ENCODE results near the gene ADAM17.
"Not testable (repeated sequence)": the region's sequence is repeated elsewhere in the genome, so short reads cannot be mapped to it uniquely, and the experiment has no call there.

The ADAM17 gene

DNA sequence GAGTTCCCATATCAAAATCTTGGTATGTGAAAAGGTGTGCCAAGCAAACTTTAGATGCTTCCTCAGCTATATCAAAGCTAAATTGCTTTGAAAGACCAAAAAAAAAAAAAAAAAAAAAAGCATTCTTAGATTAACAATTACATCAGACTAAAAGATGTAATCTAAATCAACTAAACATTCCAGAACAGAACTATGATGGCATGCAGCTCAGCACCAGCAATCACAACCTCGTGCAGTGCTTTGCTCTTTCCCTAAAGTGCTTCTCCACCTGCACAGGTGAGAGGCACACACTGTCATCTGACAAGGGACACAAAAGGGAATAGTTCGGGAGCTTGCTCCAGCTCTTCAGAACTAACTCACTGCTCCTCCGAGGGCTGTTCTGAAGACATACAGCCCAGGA lies 37.5 kb downstream of the ADAM17 start:
- peaks cover 27% of the 10 kb centered on the region for H3K36me3 Mint-ChIP-seq
- H3K27me3 Mint-ChIP-seq = no peaks in the 10 kb centered on the region
- no peak overlapping the region for H3K27ac Mint-ChIP-seq
- H3K9me3 Mint-ChIP-seq (ENCODE audit: low read depth) = no peaks in the 10 kb centered on the region
- no peak overlapping the region for H3K4me3 Mint-ChIP-seq
- peaks cover 2% of the 10 kb centered on the region for H3K4me1 Mint-ChIP-seq (ENCODE audit: low read depth)

DNA sequence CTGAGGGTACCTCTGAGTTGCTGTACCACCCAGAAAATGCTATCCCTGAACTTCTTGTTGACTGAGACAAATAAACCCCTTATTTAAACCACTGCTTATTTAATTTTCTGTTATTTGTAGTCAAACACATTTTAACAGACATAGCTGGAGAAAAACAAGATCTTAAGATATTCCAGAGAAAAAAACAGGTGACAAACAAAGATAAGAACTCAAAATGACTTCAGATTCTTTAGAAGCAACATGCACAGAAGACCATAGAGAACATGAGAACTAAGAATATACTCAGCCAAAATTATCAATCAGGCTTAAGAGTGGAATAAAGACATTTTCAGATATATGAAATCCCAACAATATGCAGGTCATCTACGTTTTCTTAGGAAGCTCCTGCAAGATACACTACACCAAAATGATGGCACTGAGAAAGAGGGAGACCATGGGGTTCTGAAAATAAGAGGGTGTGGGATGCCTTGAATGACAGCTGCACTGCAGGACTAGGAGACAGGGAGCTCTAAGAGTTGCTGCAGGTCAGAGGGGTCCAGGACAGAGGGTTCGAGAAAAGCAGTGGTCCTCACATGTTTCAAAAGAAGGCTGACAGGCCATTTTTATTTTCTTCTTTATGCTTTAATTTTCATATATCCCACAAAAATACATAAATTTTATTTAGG lies 38.4 kb downstream of the ADAM17 start:
- no peaks in the 10 kb centered on the region for H3K9me3 Mint-ChIP-seq (ENCODE audit: low read depth)
- peaks cover 26% of the 10 kb centered on the region for H3K36me3 Mint-ChIP-seq
- peaks cover 2% of the 10 kb centered on the region for H3K4me1 Mint-ChIP-seq (ENCODE audit: low read depth)
- no peak overlapping the region for H3K4me3 Mint-ChIP-seq
- H3K27me3 Mint-ChIP-seq = no peaks in the 10 kb centered on the region
- no peak overlapping the region for H3K27ac Mint-ChIP-seq

- H3K27ac Mint-ChIP-seq; H3K27me3 Mint-ChIP-seq; H3K9me3 Mint-ChIP-seq (ENCODE audit: low read depth); H3K4me1 Mint-ChIP-seq (ENCODE audit: low read depth); H3K4me3 Mint-ChIP-seq: not testable (repeated sequence)
- peaks cover 18% of the 10 kb centered on the region for H3K36me3 Mint-ChIP-seq
Observed at GRCh38 chr2:9513946-9514345, 41.7 kb downstream of the ADAM17 start.

GRCh38 chr2:9508931-9509330 lies 46.7 kb downstream of the ADAM17 start:
- H3K27ac Mint-ChIP-seq = no peak overlapping the region
- H3K36me3 Mint-ChIP-seq = peaks cover 7% of the 10 kb centered on the region
- no peak overlapping the region for H3K4me3 Mint-ChIP-seq
- H3K9me3 Mint-ChIP-seq (ENCODE audit: low read depth) = no peaks in the 10 kb centered on the region
- H3K27me3 Mint-ChIP-seq = no peaks in the 10 kb centered on the region
- H3K4me1 Mint-ChIP-seq (ENCODE audit: low read depth) = peaks cover 2% of the 10 kb centered on the region

DNA sequence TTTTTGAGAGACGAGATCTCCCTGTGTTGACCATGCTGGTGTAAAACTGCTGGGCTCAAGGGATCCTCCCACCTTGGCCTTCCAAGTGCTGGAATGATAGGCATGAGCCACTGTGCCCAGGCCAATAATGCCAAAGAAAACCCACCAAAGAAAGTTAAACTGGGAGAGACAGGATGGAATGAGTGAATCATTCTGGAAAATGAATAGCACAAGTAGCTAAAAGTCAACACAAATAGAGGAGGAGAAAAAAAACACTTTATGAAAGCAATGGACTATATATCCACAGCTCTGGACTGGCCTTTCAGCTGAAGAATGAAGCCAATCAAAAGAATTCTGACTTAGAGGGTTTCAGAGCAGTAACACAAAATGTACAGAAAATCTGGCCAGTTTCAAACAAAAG lies 57.4 kb downstream of the ADAM17 start:
- Mint-ChIP-seq H3K4me1 (ENCODE audit: low read depth) (peaks cover 19% of the 10 kb centered on the region), H3K36me3 (peaks cover 6% of the 10 kb centered on the region), H3K9me3 (ENCODE audit: low read depth) (no peaks in the 10 kb centered on the region), H3K27ac (peak overlapping the region; percentile 84), H3K4me3 (no peak overlapping the region), H3K27me3 (no peaks in the 10 kb centered on the region)

DNA sequence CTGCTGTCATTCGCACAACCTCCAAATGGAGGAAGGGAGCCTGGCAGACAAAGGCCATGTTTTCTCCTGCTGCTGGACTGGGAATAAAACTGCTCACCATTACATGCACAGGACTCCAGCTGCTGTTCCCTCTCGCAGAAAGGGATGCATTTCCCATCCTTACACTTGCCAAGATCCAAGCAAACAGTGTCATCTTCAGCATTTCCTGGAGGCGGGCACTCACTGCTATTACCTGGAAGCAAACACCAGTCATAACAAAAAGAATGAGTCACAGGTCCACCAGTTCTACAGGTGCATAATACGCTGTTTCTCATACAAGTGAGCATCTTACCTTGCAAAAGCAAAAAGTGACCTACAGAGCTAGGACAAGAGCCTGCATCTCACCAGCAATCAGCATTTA lies 58.6 kb downstream of the ADAM17 start:
- Mint-ChIP-seq H3K4me1 (ENCODE audit: low read depth) (peaks cover 20% of the 10 kb centered on the region), H3K9me3 (ENCODE audit: low read depth) (no peaks in the 10 kb centered on the region), H3K27me3 (no peaks in the 10 kb centered on the region), H3K4me3 (no peak overlapping the region), H3K36me3 (peaks cover 7% of the 10 kb centered on the region), H3K27ac (peak overlapping the region; percentile 84)

- peaks cover 4% of the 10 kb centered on the region for H3K36me3 Mint-ChIP-seq
- H3K4me3 Mint-ChIP-seq = no peak overlapping the region
- H3K27me3 Mint-ChIP-seq = no peaks in the 10 kb centered on the region
- H3K4me1 Mint-ChIP-seq (ENCODE audit: low read depth) = peaks cover 27% of the 10 kb centered on the region
- peak overlapping the region; percentile 76 for H3K27ac Mint-ChIP-seq
- H3K9me3 Mint-ChIP-seq (ENCODE audit: low read depth) = no peaks in the 10 kb centered on the region
Observed at GRCh38 chr2:9494081-9494480, 61.5 kb downstream of the ADAM17 start.

DNA sequence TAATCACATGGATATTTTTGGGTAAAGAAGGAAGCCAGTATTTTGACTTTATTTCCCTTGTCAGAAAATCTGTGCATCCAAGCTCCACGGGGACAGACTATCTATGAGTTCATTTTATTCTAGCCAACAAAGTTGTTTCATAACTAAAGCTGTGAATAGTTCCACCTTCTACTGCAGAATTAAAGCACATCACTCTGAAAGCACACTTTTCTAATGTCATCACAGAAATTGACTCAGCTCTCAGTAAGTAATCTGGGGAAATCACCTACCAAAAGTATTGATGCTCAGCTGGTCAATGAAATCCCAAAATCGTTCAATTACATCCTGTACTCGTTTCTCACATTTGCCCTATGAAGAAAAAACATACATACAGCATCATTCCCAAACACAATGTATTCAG lies 62.2 kb downstream of the ADAM17 start:
- H3K27ac Mint-ChIP-seq = peak overlapping the region; percentile 76

DNA sequence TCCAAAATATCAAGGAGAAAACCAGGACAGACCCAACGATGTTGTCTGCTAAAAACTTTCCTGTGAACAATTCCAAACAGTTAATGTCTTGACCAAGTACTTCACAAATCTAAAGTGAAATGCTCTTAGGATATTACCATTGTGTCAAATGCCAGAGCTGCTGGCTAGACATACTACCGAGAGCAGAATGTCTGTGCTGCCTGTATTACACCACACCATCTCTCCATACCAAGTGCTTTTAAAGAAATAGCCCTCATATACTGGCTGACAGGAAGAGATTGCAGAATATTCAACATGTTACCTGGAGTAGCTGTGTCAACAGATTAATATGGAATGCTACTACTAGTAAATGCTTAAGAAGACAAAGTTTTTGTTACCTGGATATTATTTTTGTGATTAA lies 62.7 kb downstream of the ADAM17 start:
- H3K4me1 Mint-ChIP-seq (ENCODE audit: low read depth) = peaks cover 34% of the 10 kb centered on the region
- H3K27ac Mint-ChIP-seq = peak overlapping the region; percentile 76
- peaks cover 4% of the 10 kb centered on the region for H3K36me3 Mint-ChIP-seq
- H3K27me3 Mint-ChIP-seq = no peaks in the 10 kb centered on the region
- H3K9me3 Mint-ChIP-seq (ENCODE audit: low read depth) = no peaks in the 10 kb centered on the region
- no peak overlapping the region for H3K4me3 Mint-ChIP-seq

More for the DNA sequence above, 62.2 kb downstream of the ADAM17 start:
- H3K4me1 Mint-ChIP-seq (ENCODE audit: low read depth) = peaks cover 33% of the 10 kb centered on the region
- no peak overlapping the region for H3K4me3 Mint-ChIP-seq
- no peaks in the 10 kb centered on the region for H3K9me3 Mint-ChIP-seq (ENCODE audit: low read depth)
- H3K27me3 Mint-ChIP-seq = no peaks in the 10 kb centered on the region
- peaks cover 4% of the 10 kb centered on the region for H3K36me3 Mint-ChIP-seq

GRCh38 chr2:9490789-9491188 lies 64.8 kb downstream of the ADAM17 start:
- H3K4me1 Mint-ChIP-seq (ENCODE audit: low read depth) = peaks cover 25% of the 10 kb centered on the region
- peaks cover 5% of the 10 kb centered on the region for H3K36me3 Mint-ChIP-seq
- no peak overlapping the region for H3K4me3 Mint-ChIP-seq
- H3K27ac Mint-ChIP-seq = peak overlapping the region; percentile 46
- no peaks in the 10 kb centered on the region for H3K9me3 Mint-ChIP-seq (ENCODE audit: low read depth)
- H3K27me3 Mint-ChIP-seq = no peaks in the 10 kb centered on the region

- no peaks in the 10 kb centered on the region for H3K27me3 Mint-ChIP-seq
- H3K4me3 Mint-ChIP-seq = no peak overlapping the region
- H3K9me3 Mint-ChIP-seq (ENCODE audit: low read depth) = no peaks in the 10 kb centered on the region
- H3K36me3 Mint-ChIP-seq = peaks cover 8% of the 10 kb centered on the region
- H3K27ac Mint-ChIP-seq = peak overlapping the region; percentile 84
- peaks cover 22% of the 10 kb centered on the region for H3K4me1 Mint-ChIP-seq (ENCODE audit: low read depth)
Observed at GRCh38 chr2:9488583-9489547, 66.8 kb downstream of the ADAM17 start.

DNA sequence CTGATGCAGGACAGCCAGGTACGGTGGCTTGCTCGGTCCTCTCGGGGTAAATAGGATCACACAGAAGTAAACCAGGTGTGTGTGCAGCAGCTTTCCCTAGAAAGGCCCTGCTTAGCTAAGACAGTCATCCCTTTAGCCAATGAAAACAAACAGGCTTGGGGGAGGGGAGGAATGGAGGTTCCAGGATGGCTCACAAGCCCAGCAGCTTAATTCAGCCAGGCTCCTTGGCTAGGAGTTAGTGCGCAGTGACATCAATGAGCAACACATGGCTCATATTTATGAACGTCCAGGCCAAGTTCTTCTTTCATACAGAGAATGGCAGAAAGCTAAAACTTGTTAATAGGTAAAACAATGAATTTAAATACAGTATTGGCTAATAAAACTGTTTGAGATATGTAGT lies 71.1 kb downstream of the ADAM17 start:
- H3K36me3 Mint-ChIP-seq = peaks cover 6% of the 10 kb centered on the region
- H3K4me1 Mint-ChIP-seq (ENCODE audit: low read depth) = peaks cover 23% of the 10 kb centered on the region
- H3K27me3 Mint-ChIP-seq = no peaks in the 10 kb centered on the region
- no peak overlapping the region for H3K4me3 Mint-ChIP-seq
- H3K9me3 Mint-ChIP-seq (ENCODE audit: low read depth) = no peaks in the 10 kb centered on the region
- no peak overlapping the region for H3K27ac Mint-ChIP-seq

- H3K27ac Mint-ChIP-seq = no peak overlapping the region
- H3K27me3 Mint-ChIP-seq = no peaks in the 10 kb centered on the region
- H3K36me3 Mint-ChIP-seq = peaks cover 6% of the 10 kb centered on the region
- peaks cover 24% of the 10 kb centered on the region for H3K4me1 Mint-ChIP-seq (ENCODE audit: low read depth)
- no peak overlapping the region for H3K4me3 Mint-ChIP-seq
- H3K9me3 Mint-ChIP-seq (ENCODE audit: low read depth) = no peaks in the 10 kb centered on the region
Observed at GRCh38 chr2:9483107-9483506, 72.5 kb downstream of the ADAM17 start.

GRCh38 chr2:9480157-9480556 lies 75.5 kb downstream of the ADAM17 start:
- Mint-ChIP-seq H3K36me3 (peaks cover 6% of the 10 kb centered on the region), H3K27ac (peak overlapping the region; percentile 13), H3K9me3 (ENCODE audit: low read depth) (no peaks in the 10 kb centered on the region), H3K4me3 (no peak overlapping the region), H3K27me3 (no peaks in the 10 kb centered on the region), H3K4me1 (ENCODE audit: low read depth) (peaks cover 51% of the 10 kb centered on the region)

- no peaks in the 10 kb centered on the region for H3K9me3 Mint-ChIP-seq (ENCODE audit: low read depth)
- H3K27ac Mint-ChIP-seq = peak overlapping the region; percentile 59
- no peaks in the 10 kb centered on the region for H3K27me3 Mint-ChIP-seq
- no peak overlapping the region for H3K4me3 Mint-ChIP-seq
- peaks cover 55% of the 10 kb centered on the region for H3K4me1 Mint-ChIP-seq (ENCODE audit: low read depth)
- peaks cover 5% of the 10 kb centered on the region for H3K36me3 Mint-ChIP-seq
Observed at GRCh38 chr2:9478526-9478925, 77.1 kb downstream of the ADAM17 start.

Measured in activated naive CD8-positive, alpha-beta T cell (primary cell).